Tibial artery (tissue), 4 donors: ENCODE data around the gene RNF166.

Experiments used
- DNase-seq, 2 donors: peaks; one replicate each; pipeline ENCODE4 v3.0.0-alpha.2; 2019
- H3K27ac ChIP-seq, 2 donors: fragments of 200-600 bp; sonication (generic) in 1 of 2; 1 replicate in 1 of 2; 2 replicates in 1 of 2; pipeline ENCODE4 v1.5.1; 2018 to 2019; ENCODE audit warnings: mild to moderate bottlenecking in 1 of 2
- H3K27me3 ChIP-seq, 2 donors: fragments of 200-600 bp; sonication (generic) in 1 of 2; one replicate each; pipeline versions ENCODE4 v1.5.1 to v1.6.0; 2016 to 2019
- H3K36me3 ChIP-seq, 3 donors: fragments of 200-600 bp; sonication (generic) in 2 of 3; one replicate each; pipeline ENCODE4 v1.5.1; 2016 to 2019; ENCODE audit warnings: mild to moderate bottlenecking in 2 of 3
- H3K4me1 ChIP-seq, 4 donors: fragments of 200-600 bp; sonication (generic) in 2 of 4; 1 replicate in 3 of 4; 2 replicates in 1 of 4; pipeline ENCODE4 v1.5.1; 2016 to 2019
- H3K4me3 ChIP-seq, 2 donors: fragments of 200-600 bp; sonication (generic) in 1 of 2; 1 replicate in 1 of 2; 2 replicates in 1 of 2; pipeline ENCODE4 v1.5.1; 2018 to 2019; ENCODE audit warnings: mild to moderate bottlenecking in 2 of 2
- H3K9me3 ChIP-seq, 3 donors: fragments of 200-600 bp; sonication (generic) in 1 of 3; one replicate each; pipeline ENCODE4 v1.5.1; 2016 to 2019
- intact Hi-C: fragments of 100-400 bp; cut with DNase I; formaldehyde crosslinking; loops from one replicate; pipeline ENCODE4 v1.15.0; 2023; ENCODE audit warnings: low total_unique reads
- TF ChIP-seq, protein P1 (sequence below), 2 experiments: fragments of 200-600 bp in 1 of 2; fragments of 450-650 bp in 1 of 2; IDR thresholded peaks; one replicate each; pipeline ENCODE4 v1.5.1; 2017 to 2019; ENCODE audit warnings: antibody characterized with exemption in 2 of 2, mild to moderate bottlenecking in 1 of 2, moderate library complexity in 1 of 2

The RNF166 gene

DNA sequence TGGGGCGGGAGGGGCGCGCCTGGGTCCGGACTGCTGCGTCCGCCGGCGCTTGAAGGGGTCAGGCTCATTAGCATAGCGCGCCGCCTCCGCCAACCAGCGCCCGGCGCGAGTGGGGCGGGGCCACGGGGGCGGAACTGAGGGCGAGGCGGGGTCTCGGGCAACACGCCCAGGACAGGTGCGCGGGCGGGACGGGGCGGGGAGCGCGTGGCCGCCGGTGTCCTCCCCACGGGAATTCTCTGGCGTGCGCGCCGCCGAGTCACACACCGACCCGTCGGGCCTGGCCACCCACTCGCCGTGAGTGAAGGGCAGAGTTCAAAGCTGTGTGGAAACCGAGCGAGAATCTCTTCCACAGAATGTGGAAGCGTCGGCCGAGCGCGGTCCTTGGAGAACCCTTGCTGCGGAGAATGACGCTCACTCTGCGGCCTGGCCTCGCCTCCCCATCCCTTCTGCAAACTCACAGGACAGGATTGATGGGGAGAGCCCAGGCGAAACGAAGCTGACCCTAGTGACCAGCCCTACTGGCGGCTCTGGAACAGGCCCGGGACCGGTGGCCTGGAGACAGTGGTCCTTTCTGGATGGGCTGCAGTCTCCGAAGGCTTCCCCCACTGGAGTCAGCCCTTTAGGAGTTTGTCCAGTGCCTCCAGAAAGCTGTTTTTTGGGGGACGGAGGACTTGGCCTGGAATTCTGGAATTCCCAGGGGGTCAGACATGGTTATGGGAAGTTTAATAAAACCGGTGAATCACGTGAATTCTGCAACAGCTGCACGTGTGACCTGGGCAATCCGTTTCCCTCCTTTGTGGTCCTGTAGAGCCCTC is 19.6 kb downstream of the RNF166 start, which contains the start of gene SNAI3:
Gene SNAI3 (minus strand): TSS at position 69 of the 815 bp plus-strand sequence. CDS start 101 bp downstream, outside the sequence.
- Histone ChIP-seq H3K4me1 (peaks cover 0 to 22% (median 19%) of the 10 kb centered on the region in 4 donors), H3K9me3 (no peaks in the 10 kb centered on the region), H3K27ac (no peak within 1 kb of the TSS), H3K4me3 (peak within 1 kb of the TSS; percentile 36 to 46), H3K36me3 (no peaks in the 10 kb centered on the region), H3K27me3 (peaks cover 2 to 92% of the 10 kb centered on the region in 2 donors)
- TF ChIP-seq, protein P1, sequence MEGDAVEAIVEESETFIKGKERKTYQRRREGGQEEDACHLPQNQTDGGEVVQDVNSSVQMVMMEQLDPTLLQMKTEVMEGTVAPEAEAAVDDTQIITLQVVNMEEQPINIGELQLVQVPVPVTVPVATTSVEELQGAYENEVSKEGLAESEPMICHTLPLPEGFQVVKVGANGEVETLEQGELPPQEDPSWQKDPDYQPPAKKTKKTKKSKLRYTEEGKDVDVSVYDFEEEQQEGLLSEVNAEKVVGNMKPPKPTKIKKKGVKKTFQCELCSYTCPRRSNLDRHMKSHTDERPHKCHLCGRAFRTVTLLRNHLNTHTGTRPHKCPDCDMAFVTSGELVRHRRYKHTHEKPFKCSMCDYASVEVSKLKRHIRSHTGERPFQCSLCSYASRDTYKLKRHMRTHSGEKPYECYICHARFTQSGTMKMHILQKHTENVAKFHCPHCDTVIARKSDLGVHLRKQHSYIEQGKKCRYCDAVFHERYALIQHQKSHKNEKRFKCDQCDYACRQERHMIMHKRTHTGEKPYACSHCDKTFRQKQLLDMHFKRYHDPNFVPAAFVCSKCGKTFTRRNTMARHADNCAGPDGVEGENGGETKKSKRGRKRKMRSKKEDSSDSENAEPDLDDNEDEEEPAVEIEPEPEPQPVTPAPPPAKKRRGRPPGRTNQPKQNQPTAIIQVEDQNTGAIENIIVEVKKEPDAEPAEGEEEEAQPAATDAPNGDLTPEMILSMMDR (IDR thresholded peaks at IDR 0.05), result no peak
- peak in 1 of 2 donors; percentile 69 for DNase-seq
- intact Hi-C loops, result no loop called here

- no peak overlapping the region for H3K27ac ChIP-seq
- no peaks in the 10 kb centered on the region for H3K36me3 ChIP-seq
- DNase-seq, result no peak
- H3K4me1 ChIP-seq, result peaks cover 0 to 22% (median 19%) of the 10 kb centered on the region in 4 donors
- H3K4me3 ChIP-seq, result peak overlapping the region; percentile 36 to 46
- peaks cover 2 to 92% of the 10 kb centered on the region in 2 donors for H3K27me3 ChIP-seq
- intact Hi-C loops, result no loop called here
- no peaks in the 10 kb centered on the region for H3K9me3 ChIP-seq
- TF ChIP-seq, protein P1 (IDR thresholded peaks at IDR 0.05), result no peak
Measured at GRCh38 chr16:88686062-88686438, 20.2 kb downstream of the RNF166 start.

GRCh38 chr16:88685156-88686061 is 20.8 kb downstream of the RNF166 start:
- Histone ChIP-seq H3K9me3 (no peaks in the 10 kb centered on the region), H3K4me3 (peak overlapping the region; percentile 36 to 46), H3K36me3 (no peaks in the 10 kb centered on the region), H3K4me1 (peaks cover 0 to 22% (median 19%) of the 10 kb centered on the region in 4 donors), H3K27me3 (peaks cover 2 to 92% of the 10 kb centered on the region in 2 donors), H3K27ac (no peak overlapping the region)
- intact Hi-C loops, result no loop called here
- no peak for DNase-seq
- TF ChIP-seq, protein P1 (IDR thresholded peaks at IDR 0.05), result peak in 1 of 2 experiments; percentile 28

DNA sequence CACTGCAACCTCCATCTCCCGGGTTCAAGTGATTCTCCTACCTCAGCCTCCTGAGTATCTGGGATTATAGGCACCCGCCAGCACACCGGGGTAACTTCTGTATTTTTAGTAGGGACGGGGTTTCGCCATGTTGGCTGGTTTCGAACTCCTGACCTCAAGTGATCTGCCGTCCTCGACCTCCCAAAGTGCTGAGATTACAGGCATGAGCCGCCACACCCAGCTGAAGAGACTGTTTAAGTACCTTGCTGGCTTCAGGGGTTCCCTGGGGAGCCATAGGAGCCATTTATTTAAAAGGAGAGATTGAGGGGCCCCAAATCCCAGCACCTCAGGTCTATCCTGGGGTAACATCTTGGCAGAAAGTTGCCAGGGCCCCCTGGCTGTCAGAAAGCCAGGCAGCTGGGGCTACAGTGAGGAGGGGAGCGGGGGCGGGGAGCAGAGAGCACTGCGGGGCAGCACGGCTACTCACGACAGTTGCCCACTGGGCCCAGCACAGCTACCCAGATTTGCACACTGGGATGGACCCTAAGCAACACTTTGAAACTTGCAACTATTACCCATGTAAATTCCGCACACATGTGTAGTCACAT is 21.5 kb downstream of the RNF166 start:
- Histone ChIP-seq H3K4me3 (peak overlapping the region in 1 of 2 donors; percentile 46), H3K27me3 (peaks cover 2 to 88% of the 10 kb centered on the region in 2 donors), H3K9me3 (no peaks in the 10 kb centered on the region), H3K36me3 (no peaks in the 10 kb centered on the region), H3K4me1 (peaks cover 0 to 22% (median 19%) of the 10 kb centered on the region in 4 donors), H3K27ac (no peak overlapping the region)
- DNase-seq, result no peak
- TF ChIP-seq, protein P1 (IDR thresholded peaks at IDR 0.05), result no peak
- intact Hi-C loops, result no loop called here

GRCh38 chr16:88681709-88682451 is 24.3 kb downstream of the RNF166 start:
- Histone ChIP-seq H3K4me1 (peaks cover 0 to 19% (median 16%) of the 10 kb centered on the region in 4 donors), H3K36me3 (no peaks in the 10 kb centered on the region), H3K9me3 (no peaks in the 10 kb centered on the region), H3K4me3 (no peak overlapping the region), H3K27ac (no peak overlapping the region), H3K27me3 (peaks cover 2 to 84% of the 10 kb centered on the region in 2 donors)
- TF ChIP-seq, protein P1 (IDR thresholded peaks at IDR 0.05), result no peak
- DNase-seq, result peak in 1 of 2 donors; percentile 79
- intact Hi-C loops, result no loop called here
